ENCODE measurements around the gene MKLN1.
"Not testable (repeated sequence)": the region's sequence is repeated elsewhere in the genome, so short reads cannot be mapped to it uniquely, and the experiment has no call there.

The MKLN1 gene

GRCh38 chr7:131312838-131313237 lies 14.8 kb upstream of the MKLN1 start:
- DNase-seq (ENCODE audit: low read depth in 2 of 2) = no peak

GRCh38 chr7:131320603-131321002 lies 7.1 kb upstream of the MKLN1 start:
- DNase-seq (ENCODE audit: low read depth in 2 of 2) = no peak

GRCh38 chr7:131321656-131322055 lies 6.0 kb upstream of the MKLN1 start:
- DNase-seq (ENCODE audit: low read depth in 2 of 2) = no peak

- no peak for DNase-seq (ENCODE audit: low read depth in 2 of 2)
These were observed 5.6 kb upstream of the MKLN1 start for GRCh38 chr7:131322061-131322460.

- no peak for DNase-seq (ENCODE audit: low read depth in 2 of 2)
These were observed 4.8 kb upstream of the MKLN1 start for GRCh38 chr7:131322861-131323260.

GRCh38 chr7:131325179-131325840 lies 2.4 kb upstream of the MKLN1 start:
- DNase-seq (ENCODE audit: low read depth in 2 of 2) = no peak

- no peak for DNase-seq (ENCODE audit: low read depth in 2 of 2)
These were observed 1.1 kb upstream of the MKLN1 start for GRCh38 chr7:131326576-131326975.

- no peak for DNase-seq (ENCODE audit: low read depth in 2 of 2)
These were observed 539 bp upstream of the MKLN1 start for GRCh38 chr7:131327049-131327625.

GRCh38 chr7:131328377-131329175 lies 900 bp downstream of the MKLN1 start:
- peak in 1 of 2 donors; percentile 14 for DNase-seq (ENCODE audit: low read depth in 2 of 2)

- DNase-seq (ENCODE audit: low read depth in 2 of 2) = no peak
These were observed 1.5 kb downstream of the MKLN1 start for GRCh38 chr7:131329176-131329570.

GRCh38 chr7:131330299-131330698 lies 2.6 kb downstream of the MKLN1 start:
- no peak for DNase-seq (ENCODE audit: low read depth in 2 of 2)

- no peak for DNase-seq (ENCODE audit: low read depth in 2 of 2)
These were observed 4.1 kb downstream of the MKLN1 start for GRCh38 chr7:131331806-131332205.

- not testable (repeated sequence) for DNase-seq (ENCODE audit: low read depth in 2 of 2)
These were observed 5.1 kb downstream of the MKLN1 start for GRCh38 chr7:131332729-131333128.

GRCh38 chr7:131335639-131336381 lies 8.1 kb downstream of the MKLN1 start:
- no peak for DNase-seq (ENCODE audit: low read depth in 2 of 2)

- no peak for DNase-seq (ENCODE audit: low read depth in 2 of 2)
These were observed 9.3 kb downstream of the MKLN1 start for GRCh38 chr7:131336956-131337355.

GRCh38 chr7:131338173-131338572 lies 10.5 kb downstream of the MKLN1 start:
- DNase-seq (ENCODE audit: low read depth in 2 of 2) = no peak

GRCh38 chr7:131338691-131339390 lies 11.2 kb downstream of the MKLN1 start:
- no peak for DNase-seq (ENCODE audit: low read depth in 2 of 2)

GRCh38 chr7:131341690-131342089 lies 14.0 kb downstream of the MKLN1 start:
- DNase-seq (ENCODE audit: low read depth in 2 of 2) = no peak

GRCh38 chr7:131342864-131343442 lies 15.3 kb downstream of the MKLN1 start:
- no peak for DNase-seq (ENCODE audit: low read depth in 2 of 2)

- DNase-seq (ENCODE audit: low read depth in 2 of 2) = no peak
These were observed 19.4 kb downstream of the MKLN1 start for GRCh38 chr7:131346885-131347592.

GRCh38 chr7:131352032-131352431 lies 24.4 kb downstream of the MKLN1 start:
- no peak for DNase-seq (ENCODE audit: low read depth in 2 of 2)

All from stimulated activated CD4-positive, alpha-beta T cell treated with anti-CD3 and anti-CD28 coated beads, Interleukin-1b, Interleukin-23, amount 100 ng/mL, for 4 hours (primary cell).